ENCODE data around the gene MROH7. TPM values are rescaled to one million over a fixed set of nuclear protein-coding genes. Genes with fewer than 3 reads are reported as not detected.

The MROH7 gene
- total RNA-seq, result under 0.01 and 0.30 TPM in 2 replicates

DNA sequence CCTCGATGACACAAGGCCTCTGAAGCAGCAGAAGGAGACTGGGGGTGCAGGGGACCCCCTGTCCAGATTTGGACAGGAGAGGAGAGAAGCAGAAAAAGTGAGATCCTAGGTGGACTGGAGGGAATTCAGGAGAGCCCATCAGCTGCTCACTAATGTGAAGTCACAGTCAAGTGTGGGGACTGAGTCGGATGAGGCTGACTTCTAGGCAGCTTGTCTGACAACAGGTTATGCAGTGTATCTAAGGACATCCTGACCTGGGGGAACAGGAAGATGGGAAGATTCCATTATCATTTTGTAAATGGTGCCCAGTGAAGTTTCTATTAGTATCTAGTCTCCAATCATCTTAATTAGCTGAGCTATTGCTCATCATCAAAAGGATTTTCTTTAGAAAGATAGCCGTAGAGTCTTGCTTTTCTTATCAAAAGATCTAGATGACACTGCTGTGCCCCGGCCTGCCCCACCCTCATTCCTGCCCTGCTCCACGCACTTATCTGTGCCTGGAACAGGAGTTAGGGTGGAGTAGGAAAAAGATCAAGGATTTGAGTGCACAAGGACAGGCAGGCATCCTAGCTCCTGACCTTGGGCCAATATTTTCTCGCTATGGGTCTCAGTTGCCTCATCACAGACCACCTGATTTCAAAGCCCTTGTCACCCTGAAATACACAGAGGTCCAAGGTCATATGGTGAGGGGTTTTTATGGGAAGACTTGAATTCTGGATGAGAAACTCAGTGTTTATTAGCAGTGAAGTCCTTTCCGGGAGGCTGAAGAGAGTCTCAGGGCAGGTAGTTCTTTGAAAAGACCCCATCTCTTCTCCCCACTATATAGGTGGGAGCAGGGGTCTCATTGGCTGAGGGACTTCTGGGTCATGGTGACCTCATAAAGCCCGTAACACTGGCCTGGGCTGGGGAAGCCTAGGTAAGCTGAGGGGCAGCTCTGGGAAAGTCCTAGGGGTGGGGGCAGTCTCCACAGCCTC is at the start of gene MROH7:
MROH7 (plus strand) TSS at position 924 of the 974 bp plus-strand sequence. CDS start 11,141 bp downstream, outside the sequence.

GRCh38 chr1:54623216-54624007 is 18.2 kb upstream of the MROH7 start, which contains the start of gene FAM151A:
Gene FAM151A, minus strand, starts transcription at chr1:54623525. Its CDS starts 130 bp downstream, at chr1:54623395.

DNA sequence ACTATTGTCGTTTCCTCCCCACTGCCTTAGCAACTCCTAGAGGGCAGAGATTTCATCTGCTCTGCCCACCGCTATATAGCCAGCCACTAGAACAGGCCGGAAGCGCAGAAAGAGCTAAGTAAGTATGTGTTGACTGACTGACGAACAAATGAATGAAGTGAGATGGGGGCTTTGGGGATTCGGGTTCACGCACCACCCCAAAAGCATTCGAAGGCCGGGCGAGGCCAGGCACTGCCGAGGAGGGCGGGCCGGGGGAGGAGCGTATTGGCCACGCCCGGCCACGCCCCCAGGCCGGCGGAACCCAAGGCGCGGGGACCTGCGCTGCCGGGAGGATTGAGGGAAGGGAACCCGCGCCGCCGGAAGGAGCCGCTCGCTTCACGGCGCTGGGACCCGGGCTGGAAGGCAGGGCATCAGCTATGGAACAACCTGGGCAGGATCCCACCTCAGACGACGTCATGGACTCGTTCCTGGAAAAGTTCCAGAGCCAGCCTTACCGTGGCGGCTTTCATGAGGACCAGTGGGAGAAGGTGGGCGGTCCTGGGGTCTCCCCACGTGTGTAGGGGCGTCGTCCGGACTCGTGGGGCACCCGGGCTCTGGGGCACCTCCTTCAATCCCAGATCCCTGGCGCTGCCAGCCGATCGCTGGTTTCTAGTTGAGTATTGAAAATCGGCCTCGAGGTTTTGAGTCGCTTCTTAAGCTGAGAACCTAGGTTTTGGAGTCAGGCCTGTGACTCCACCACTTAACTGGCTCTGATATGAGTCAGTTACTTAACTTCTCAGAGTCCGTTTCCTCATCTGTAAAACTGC is 74.1 kb downstream of the MROH7 start, which contains the start of gene TTC4:
TTC4 (plus strand) TSS at position 369 of the 806 bp plus-strand sequence; CDS start at position 417, 48 bp downstream.

Other genes with a start within 250 kb of the MROH7 start
- gene SSBP3, start 235.4 kb upstream of the MROH7 start, total RNA-seq, result 8.8 and 11.4 TPM in 2 replicates
- gene ACOT11, start 93.6 kb upstream of the MROH7 start, total RNA-seq, result 3.6 and 3.9 TPM in 2 replicates
- not detected in 2 replicates for gene FAM151A, start 18.3 kb upstream of the MROH7 start, total RNA-seq
- gene TTC4, start 74.1 kb downstream of the MROH7 start, total RNA-seq, result 25.3 and 29.6 TPM in 2 replicates
- 2.6 and 6.1 TPM in 2 replicates for gene PARS2, start 122.7 kb downstream of the MROH7 start, total RNA-seq
- not detected in 2 replicates for gene TTC22, start 159.5 kb downstream of the MROH7 start, total RNA-seq
- gene DHCR24, start 245.4 kb downstream of the MROH7 start, total RNA-seq, result 80.2 and 118 TPM in 2 replicates